OCI-LY3 (cell line): ENCODE measurements around the gene RNASET2.

Source experiments
- CTCF ChIP-seq: fragments of 200-600, 300-600 bp; sonication (generic); IDR thresholded peaks from 2 replicates; pipeline ENCODE4 v1.5.1; 2014; ENCODE audit warnings: antibody characterized with exemption, low read length, low read depth
- EZH2phosphoT487 ChIP-seq: fragments of 200-600 bp; shearing (Covaris generic); IDR thresholded peaks from 2 replicates; pipeline ENCODE4 v1.6.1; 2018; ENCODE audit warnings: antibody characterized with exemption, mixed run types, low read depth

- TF ChIP-seq CTCF (no peak), EZH2phosphoT487 (no peak)
Measured at GRCh38 chr6:166907871-166908806, 48.2 kb downstream of the RNASET2 start.
